Measurements from ENCODE around the gene MORC2. TPM values are rescaled to one million over a fixed set of nuclear protein-coding genes. Genes with fewer than 3 reads are reported as not detected.

Gene MORC2
- total and polyA plus RNA-seq, 2 of the 13 experiments (the other 11 are each of a cell fraction or from before 2014, with no cell fraction given): 11.9 to 18.3 TPM

DNA sequence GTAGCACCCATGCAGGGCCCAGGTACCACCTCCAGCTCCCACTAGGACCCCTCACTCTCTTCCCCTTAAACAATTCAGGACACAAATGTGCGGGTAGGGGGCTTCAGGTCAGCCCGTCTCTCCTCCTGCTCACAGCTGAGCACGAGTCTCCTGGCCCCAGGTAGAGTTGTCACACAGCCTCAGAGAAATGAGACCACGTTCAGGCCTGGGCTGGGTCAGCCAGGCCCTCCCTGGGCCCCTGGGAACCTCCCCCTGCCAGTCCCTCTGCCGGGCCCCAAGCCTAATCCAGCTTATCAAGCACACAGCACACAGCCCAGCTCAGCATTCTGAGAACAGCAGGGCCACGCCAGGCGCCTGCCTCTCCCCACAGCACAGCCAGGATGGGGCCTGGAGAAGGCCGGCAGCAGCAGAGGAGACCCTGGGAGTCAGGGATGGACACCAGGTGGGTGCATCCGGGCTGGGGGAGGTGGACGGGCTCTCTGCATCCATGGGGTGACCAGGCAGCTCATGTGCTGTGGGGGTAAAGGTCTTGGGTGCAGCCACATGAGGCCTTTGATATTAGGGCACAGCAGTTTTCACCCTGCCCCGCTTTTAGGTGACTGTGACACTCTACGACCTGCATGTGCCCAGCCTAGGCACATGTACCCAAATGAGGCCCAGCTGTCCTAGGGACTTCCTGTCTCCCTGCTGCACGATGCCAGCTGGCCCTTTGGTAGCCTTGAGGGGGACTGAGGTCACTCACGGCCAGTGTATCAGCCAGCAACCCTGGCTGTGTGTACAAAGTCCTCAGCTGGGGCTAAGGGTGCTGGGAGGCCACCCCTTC lies 87.0 kb downstream of the MORC2 start (continued):
- TF ChIP-seq, protein P1, sequence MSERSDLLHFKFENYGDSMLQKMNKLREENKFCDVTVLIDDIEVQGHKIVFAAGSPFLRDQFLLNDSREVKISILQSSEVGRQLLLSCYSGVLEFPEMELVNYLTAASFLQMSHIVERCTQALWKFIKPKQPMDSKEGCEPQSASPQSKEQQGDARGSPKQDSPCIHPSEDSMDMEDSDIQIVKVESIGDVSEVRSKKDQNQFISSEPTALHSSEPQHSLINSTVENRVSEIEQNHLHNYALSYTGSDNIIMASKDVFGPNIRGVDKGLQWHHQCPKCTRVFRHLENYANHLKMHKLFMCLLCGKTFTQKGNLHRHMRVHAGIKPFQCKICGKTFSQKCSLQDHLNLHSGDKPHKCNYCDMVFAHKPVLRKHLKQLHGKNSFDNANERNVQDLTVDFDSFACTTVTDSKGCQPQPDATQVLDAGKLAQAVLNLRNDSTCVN (CRISPR knock-in tag; IDR thresholded peaks at IDR 0.05; ENCODE audit: borderline replicate concordance): no peak
- TF ChIP-seq ISX (CRISPR knock-in tag; conservative IDR thresholded peaks at IDR 0.05) (no peak), NONO (IDR thresholded peaks at IDR 0.05) (no peak), NONO (CRISPR knock-in tag; conservative IDR thresholded peaks at IDR 0.05) (no peak), JUNB (CRISPR knock-in tag; IDR thresholded peaks at IDR 0.05; ENCODE audit: borderline replicate concordance) (no peak), ZNF557 (CRISPR knock-in tag; IDR thresholded peaks at IDR 0.05) (no peak), ZNF101 (CRISPR knock-in tag; IDR thresholded peaks at IDR 0.05; ENCODE audit: borderline replicate concordance, low read depth) (no peak), CREB1 (IDR thresholded peaks at IDR 0.05) (no peak), CREB1 (CRISPR knock-in tag; IDR thresholded peaks at IDR 0.05) (no peak), NFYC (CRISPR knock-in tag; IDR thresholded peaks at IDR 0.05) (no peak), SKI (IDR thresholded peaks at IDR 0.05; ENCODE audit: partially characterized antibody) (no peak), SCMH1 (CRISPR knock-in tag; IDR thresholded peaks at IDR 0.05; ENCODE audit: borderline replicate concordance) (no peak)
- TF ChIP-seq, protein P2, sequence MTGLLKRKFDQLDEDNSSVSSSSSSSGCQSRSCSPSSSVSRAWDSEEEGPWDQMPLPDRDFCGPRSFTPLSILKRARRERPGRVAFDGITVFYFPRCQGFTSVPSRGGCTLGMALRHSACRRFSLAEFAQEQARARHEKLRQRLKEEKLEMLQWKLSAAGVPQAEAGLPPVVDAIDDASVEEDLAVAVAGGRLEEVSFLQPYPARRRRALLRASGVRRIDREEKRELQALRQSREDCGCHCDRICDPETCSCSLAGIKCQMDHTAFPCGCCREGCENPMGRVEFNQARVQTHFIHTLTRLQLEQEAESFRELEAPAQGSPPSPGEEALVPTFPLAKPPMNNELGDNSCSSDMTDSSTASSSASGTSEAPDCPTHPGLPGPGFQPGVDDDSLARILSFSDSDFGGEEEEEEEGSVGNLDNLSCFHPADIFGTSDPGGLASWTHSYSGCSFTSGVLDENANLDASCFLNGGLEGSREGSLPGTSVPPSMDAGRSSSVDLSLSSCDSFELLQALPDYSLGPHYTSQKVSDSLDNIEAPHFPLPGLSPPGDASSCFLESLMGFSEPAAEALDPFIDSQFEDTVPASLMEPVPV (CRISPR knock-in tag; IDR thresholded peaks at IDR 0.05): no peak
- TF ChIP-seq, protein P3, sequence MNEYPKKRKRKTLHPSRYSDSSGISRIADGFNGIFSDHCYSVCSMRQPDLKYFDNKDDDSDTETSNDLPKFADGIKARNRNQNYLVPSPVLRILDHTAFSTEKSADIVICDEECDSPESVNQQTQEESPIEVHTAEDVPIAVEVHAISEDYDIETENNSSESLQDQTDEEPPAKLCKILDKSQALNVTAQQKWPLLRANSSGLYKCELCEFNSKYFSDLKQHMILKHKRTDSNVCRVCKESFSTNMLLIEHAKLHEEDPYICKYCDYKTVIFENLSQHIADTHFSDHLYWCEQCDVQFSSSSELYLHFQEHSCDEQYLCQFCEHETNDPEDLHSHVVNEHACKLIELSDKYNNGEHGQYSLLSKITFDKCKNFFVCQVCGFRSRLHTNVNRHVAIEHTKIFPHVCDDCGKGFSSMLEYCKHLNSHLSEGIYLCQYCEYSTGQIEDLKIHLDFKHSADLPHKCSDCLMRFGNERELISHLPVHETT (CRISPR knock-in tag; conservative IDR thresholded peaks at IDR 0.05): no peak
- TF ChIP-seq, protein P4, sequence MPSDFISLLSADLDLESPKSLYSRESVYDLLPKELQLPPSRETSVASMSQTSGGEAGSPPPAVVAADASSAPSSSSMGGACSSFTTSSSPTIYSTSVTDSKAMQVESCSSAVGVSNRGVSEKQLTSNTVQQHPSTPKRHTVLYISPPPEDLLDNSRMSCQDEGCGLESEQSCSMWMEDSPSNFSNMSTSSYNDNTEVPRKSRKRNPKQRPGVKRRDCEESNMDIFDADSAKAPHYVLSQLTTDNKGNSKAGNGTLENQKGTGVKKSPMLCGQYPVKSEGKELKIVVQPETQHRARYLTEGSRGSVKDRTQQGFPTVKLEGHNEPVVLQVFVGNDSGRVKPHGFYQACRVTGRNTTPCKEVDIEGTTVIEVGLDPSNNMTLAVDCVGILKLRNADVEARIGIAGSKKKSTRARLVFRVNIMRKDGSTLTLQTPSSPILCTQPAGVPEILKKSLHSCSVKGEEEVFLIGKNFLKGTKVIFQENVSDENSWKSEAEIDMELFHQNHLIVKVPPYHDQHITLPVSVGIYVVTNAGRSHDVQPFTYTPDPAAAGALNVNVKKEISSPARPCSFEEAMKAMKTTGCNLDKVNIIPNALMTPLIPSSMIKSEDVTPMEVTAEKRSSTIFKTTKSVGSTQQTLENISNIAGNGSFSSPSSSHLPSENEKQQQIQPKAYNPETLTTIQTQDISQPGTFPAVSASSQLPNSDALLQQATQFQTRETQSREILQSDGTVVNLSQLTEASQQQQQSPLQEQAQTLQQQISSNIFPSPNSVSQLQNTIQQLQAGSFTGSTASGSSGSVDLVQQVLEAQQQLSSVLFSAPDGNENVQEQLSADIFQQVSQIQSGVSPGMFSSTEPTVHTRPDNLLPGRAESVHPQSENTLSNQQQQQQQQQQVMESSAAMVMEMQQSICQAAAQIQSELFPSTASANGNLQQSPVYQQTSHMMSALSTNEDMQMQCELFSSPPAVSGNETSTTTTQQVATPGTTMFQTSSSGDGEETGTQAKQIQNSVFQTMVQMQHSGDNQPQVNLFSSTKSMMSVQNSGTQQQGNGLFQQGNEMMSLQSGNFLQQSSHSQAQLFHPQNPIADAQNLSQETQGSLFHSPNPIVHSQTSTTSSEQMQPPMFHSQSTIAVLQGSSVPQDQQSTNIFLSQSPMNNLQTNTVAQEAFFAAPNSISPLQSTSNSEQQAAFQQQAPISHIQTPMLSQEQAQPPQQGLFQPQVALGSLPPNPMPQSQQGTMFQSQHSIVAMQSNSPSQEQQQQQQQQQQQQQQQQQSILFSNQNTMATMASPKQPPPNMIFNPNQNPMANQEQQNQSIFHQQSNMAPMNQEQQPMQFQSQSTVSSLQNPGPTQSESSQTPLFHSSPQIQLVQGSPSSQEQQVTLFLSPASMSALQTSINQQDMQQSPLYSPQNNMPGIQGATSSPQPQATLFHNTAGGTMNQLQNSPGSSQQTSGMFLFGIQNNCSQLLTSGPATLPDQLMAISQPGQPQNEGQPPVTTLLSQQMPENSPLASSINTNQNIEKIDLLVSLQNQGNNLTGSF (CRISPR knock-in tag; IDR thresholded peaks at IDR 0.05): no peak
- TF ChIP-seq, protein P5, sequence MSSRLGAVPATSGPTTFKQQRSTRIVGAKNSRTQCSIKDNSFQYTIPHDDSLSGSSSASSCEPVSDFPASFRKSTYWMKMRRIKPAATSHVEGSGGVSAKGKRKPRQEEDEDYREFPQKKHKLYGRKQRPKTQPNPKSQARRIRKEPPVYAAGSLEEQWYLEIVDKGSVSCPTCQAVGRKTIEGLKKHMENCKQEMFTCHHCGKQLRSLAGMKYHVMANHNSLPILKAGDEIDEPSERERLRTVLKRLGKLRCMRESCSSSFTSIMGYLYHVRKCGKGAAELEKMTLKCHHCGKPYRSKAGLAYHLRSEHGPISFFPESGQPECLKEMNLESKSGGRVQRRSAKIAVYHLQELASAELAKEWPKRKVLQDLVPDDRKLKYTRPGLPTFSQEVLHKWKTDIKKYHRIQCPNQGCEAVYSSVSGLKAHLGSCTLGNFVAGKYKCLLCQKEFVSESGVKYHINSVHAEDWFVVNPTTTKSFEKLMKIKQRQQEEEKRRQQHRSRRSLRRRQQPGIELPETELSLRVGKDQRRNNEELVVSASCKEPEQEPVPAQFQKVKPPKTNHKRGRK (CRISPR knock-in tag; IDR thresholded peaks at IDR 0.05): no peak
- TF ChIP-seq, protein P6, sequence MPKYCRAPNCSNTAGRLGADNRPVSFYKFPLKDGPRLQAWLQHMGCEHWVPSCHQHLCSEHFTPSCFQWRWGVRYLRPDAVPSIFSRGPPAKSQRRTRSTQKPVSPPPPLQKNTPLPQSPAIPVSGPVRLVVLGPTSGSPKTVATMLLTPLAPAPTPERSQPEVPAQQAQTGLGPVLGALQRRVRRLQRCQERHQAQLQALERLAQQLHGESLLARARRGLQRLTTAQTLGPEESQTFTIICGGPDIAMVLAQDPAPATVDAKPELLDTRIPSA (CRISPR knock-in tag; IDR thresholded peaks at IDR 0.05; ENCODE audit: borderline replicate concordance): no peak

All from HepG2 (cell line).